Activated CD8-positive, alpha-beta memory T cell treated with anti-CD3 and anti-CD28 coated beads for 1 hour (primary cell): ENCODE measurements around the gene MRTFA.

Experiments used
- DNase-seq, 2 donors: peaks; one replicate each; pipeline ENCODE4 v3.0.0-alpha.2; 2020; ENCODE audit warnings: low read depth in 1 of 2; ENCODE audit errors: extremely low read depth in 1 of 2

Gene MRTFA

DNA sequence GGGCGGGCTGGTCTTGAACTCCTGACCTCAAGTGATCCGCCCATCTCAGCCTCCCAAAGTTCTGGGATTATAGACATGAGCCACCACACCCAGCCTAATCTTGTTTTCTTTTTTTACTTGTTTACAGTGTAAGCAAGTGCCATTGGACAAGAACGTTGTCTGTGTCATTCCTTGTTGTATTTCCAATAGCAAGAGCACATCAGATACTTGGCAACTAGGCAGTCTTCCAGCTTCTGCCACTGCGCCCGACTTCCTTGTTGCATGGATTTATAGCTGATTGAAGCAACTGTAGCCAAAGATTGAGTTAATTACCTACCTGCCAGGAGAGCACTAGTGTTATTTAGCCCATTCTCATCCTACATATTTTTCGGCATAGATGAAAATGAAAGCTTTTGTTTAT, 269.2 kb downstream of the MRTFA start:
- no peak for DNase-seq

DNA sequence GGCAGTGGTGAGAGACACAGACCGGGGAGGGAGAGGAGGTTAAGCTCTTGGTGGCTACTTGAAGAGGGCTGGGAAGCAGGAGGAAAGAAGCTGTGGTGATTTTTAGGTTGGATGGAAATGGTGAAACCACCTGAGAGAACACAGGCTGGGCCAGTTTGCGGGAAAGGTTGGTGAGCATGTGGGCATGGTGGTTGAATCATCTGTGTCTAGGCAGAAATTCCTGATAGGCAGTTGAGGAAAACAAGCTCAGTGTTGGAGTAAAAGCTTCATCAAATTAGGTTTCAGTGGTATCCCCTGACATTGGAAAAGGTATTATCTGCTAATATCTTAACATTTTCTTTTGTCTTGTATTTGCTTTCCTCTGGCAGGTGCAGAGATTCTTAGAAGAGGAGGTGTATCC, 270.5 kb downstream of the MRTFA start:
- no peak for DNase-seq

DNA sequence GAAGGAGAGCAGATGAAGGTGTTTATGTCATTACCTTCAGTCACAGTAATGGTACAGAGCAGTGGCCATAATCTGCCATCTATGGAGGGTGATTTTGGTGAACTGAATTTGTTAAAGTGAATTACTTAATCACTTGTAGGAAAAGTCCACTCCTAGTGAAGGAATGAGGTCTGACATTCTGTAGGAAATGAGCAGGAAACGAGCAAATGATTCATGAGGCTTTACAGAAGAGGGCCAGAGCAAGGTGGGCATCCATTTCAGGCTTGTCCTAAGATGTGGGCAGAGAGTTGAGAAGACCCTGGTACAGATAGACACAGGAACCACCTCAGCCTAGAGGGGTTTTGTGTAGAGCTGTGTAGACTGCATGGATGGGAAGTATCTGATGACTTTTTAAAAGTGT, 272.1 kb downstream of the MRTFA start:
- no peak for DNase-seq

DNA sequence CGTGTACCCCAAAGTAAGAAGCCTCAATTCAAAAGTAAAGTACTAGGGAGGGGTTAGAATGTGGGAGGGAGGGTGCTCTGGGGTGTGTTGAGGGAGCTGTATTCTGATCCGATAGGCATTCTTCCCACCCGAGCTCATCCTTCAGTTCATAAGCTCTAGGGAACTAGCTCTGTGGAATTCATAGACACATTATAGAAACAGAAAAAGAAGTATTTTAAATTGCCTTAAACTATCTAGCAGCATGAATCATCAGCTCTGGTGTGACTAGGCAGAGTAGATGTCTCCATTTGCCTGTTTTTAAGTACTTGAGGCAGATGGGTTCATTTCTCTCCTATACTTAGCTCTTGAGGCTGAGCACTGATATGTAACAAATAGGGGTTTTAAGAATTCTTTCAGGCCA, 273.5 kb downstream of the MRTFA start:
- DNase-seq, result no peak

- DNase-seq, result no peak
These were observed 275.4 kb downstream of the MRTFA start for GRCh38 chr22:40361100-40361499.
